ENCODE data around the gene CDADC1.
"Not testable (repeated sequence)": the region's sequence is repeated elsewhere in the genome, so short reads cannot be mapped to it uniquely, and the experiment has no call there.

CDADC1 gene

DNA sequence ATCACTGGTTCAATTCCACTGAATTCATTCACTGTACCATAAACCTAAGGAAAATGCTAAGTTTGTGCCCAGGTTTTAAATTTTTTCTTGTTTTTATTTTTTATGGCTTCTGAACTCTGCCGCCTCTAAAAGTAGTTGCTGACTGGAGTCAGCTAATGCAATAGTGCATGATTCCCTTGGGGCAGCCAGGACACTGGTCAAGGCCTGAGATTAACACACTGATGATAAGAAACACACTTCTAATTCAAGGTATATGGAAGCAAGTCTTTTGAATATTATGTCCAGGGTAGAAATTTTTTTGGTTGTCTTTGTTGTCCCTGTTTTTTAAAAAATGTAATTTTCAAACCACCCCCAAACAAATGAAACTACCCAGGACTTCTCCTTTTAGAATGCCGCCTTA is 72.2 kb downstream of the CDADC1 start:
- no peak for DNase-seq

DNA sequence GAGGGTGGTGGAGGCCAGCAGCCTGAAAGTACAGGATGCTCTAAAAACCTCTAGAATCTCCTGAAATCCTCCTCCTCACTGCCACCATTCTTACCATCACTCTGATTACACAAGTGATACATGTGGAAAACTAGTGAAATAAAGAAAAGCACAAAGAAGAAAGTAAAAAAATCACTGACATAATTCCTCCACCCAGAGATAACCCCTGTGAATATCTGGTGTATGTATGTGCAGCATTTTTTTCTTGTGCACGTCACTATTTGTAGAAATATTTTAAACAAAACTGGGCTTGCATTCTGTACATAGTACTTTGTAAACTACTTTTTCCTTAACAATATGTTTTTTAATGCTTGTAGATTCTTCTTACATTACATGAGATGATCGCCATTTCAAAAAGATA is 73.2 kb downstream of the CDADC1 start:
- no peak for DNase-seq

DNA sequence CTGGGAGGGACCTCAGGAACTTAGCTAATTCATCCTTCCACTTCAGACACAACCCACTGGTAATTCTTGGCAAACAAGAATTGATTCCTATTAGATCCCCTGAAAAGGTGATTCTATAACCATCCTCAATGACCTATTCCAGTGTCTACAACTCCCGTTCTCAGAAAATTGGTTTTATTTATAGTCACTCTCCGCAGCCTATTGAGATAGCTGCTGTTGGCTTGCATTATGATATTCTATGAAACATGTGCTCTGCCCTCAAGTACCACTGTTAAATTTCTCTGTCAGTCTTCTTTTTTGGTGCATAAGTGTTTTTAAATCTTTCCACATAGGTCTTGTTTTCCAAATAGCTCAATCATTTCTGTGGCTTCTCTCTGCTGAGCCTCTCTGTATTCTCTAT is 75.0 kb downstream of the CDADC1 start:
- no peak for DNase-seq

DNA sequence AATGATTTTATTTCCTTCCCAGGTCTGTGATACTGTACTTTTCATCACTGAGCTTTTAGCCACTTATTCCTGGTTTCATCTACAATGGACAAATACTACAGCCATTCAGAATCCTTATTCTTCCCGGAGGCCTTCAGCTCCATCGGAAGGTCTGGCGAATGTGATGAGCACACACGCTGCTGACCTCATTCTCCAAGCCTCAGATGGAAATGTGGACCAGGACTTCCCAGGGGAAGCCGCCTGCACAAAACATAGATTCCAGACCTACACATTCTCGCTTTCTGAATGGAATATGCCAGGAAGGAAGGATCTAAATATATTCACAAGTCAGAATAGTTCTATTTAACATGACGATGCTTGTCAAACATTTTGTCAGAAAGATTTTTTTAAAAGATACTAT is 75.6 kb downstream of the CDADC1 start:
- DNase-seq: no peak

DNA sequence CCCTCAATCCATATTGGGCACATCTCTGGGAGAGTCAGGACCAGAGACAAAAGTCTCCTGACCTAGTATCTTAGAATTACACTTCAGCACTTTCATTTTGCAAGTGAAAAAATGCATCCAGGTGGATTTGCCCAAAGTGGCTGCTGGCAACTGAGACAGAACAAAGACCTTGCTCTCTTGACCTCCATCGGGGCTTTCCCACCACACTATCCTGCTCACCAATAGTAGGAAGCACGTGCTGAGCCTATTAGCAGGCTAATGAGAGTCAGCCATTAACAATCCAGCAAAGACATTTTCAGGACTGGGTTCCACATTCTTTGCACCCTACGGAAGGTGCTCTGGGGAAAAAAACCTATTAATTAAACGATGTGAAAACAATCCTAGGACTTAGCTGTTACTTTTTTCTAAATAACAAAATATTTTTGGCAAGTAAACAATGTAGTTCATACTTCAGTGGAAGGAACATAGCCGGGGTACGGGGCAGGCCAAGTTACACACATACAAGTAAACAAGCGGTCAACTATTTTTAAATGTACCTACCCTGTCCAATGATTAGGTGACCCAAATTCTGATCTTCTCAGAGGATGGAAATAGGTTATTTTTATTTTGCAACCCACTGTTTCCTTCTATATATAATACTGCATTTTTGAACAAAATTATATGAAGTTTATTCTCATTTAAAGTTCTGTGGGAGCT is 78.6 kb downstream of the CDADC1 start:
- no peak for DNase-seq

DNA sequence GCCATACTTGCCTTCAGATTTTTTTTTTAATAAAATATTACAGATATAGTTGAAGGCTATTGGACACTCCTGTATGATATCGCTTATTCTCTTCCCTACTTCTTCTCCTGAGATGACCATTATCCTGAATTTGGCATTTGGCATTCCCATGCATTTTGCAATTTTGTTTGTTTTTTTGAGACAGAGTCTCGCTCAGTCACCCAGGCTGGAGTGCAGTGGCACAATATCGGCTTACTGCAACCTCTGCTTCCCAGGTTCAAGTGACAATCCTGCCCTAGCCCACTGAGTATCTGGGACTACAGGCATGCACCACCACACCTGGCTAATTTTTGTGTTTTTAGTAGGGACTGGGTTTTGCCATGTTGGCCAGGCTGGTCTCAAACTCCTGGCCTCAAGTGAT is 79.4 kb downstream of the CDADC1 start:
- not testable (repeated sequence) for DNase-seq

DNA sequence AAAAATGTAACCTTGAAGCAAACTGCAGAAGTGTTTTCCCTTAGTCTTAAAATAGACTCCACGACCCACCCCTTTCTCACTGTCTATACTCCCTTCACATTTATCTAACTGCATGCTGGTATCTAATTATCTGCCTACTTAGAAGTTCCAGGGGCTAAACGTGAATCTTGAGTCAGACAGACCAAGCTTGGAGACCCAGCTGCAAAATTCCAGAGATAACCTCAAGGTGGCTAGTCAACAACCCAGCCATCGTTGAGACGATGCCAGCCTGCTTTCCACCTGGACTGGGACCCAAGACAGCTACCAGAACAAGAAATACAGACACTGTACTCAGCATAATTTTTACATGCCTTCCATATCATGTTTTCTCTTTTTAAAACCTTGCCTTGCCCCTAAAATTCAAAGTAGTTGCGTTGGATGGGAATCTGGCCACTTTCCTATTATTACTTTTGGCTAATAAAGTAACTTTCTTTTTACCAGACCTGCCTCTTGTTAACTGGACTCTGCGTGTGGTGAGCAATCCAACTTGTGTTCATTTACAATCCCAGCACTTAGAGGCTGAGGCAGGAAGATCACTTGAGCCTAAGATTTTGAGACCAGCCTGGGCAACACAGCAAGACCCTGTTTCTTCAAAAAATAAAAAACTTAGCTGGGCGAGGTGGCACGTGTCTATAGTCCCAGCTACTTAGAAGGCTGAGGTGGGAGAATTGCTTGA is 82.3 kb downstream of the CDADC1 start:
- DNase-seq: no peak

DNA sequence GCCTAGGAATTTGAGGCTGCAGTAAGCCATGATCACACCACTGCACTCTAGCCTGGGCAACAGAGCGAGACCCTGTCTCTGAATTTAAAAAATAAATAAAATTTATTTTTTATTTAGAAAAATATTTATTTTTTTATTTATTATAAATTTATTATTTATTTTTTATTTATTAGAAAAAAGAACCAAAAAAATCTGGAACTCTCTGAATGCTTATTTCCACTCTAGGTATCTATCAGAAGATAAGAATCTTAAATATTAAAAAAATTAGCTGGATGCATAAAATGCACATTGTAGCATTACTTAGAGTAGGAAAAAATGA is 82.8 kb downstream of the CDADC1 start:
- DNase-seq: no peak

DNA sequence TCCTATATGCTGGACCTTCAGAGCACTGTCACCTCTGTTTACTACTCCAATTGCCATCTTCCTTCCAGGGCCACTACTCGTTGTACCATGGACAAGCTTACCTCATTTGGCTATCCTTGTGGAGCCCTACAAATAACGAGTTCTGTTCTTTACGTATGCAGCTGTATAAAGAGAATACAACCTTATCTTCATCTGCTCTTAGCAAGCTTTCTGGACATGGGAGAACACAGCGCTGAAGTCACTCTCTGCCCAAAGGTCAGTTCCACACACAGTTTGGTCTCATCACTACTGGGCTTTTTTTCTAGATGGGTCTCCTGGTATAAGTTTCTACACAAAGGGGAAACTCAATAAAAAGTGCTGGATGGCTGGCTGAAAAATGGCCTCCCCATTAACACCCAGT is 88.9 kb downstream of the CDADC1 start:
- no peak for DNase-seq

DNA sequence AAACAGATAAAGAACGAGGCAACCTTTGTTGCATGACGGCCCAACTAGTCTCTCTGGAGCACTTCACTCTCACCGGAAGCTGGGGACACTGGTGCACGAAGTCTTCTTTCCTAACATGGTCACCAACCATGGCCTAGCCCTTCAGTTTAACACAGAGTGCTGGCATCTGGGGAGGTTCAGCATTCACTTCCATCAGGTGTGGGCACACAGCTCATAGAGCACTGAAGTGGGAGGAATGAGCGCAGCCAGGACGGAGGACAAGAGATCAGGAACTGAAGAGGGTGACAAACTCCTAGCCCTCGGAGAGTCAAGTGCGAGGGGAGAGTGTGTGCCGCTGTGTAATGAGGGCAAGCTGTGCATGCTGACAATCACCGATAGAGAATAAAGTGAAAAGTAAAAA is 92.4 kb downstream of the CDADC1 start:
- no peak for DNase-seq

DNA sequence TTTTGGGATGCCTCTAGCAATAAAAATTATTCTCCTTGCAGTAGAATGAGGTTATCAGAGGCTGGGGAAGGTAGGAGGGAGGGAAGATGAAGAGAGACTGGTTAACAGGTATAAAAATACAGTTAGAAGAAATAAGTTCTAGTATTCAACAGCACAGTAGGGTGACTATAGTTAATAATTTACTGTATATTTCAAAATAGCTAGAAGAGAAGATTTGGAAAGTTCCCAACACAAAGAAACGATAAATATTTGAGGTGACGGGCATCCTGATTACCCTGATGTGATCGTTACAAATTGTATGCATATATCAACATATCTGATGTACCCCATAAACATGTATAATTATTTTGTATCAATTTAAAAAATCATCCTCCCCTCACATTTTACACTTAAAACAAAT is 93.8 kb downstream of the CDADC1 start:
- no peak for DNase-seq

DNA sequence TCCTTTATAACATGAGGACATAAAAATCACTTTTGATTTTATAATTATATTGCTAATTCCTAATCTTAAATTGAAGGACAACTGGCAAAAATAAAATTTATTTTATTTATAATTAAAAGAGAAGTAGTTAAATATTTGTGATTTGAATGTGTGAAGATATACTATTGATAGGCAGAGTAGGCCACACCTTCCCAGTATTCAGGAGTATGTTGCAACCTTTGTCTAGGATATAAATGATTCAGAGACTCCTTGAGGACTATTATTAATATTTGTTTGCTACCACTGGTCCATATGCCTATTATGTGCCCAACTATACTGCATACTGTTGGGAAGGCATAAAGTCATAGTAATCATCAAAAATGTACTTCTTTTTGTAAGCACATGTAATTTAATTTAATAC is 94.2 kb downstream of the CDADC1 start:
- DNase-seq: no peak

DNA sequence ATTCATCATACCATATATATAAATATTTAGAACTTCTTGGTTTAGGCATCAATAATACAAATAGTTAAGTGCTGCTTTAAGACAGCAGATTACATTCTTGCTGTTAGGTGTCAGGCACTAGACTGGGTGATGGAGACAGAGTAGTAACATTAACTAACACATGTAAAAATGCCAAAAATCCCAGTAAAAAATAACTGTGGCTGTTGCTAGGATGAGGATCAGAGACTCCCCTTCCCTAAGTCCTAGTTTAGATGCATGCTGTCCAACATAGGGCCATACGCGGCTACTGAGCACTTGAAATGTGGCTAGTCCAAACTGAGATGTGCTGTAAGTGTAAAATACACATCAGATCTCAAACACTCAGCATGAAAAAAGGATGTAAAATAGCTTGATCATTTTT is 94.7 kb downstream of the CDADC1 start:
- DNase-seq: no peak

Measured in cortex of kidney (tissue), 1 donor.